Transverse colon (tissue), 4 donors: ENCODE data around the gene EPN2. TPM values are rescaled to one million over a fixed set of nuclear protein-coding genes. Genes with fewer than 3 reads are reported as not detected.
A peak's percentile ranks its signal among the peaks of the same experiment; 100 is the strongest.

Source experiments
- DNase-seq: peaks from one replicate; pipeline ENCODE4 v3.0.0-alpha.2; 2019
- H3K27ac ChIP-seq, 4 donors: fragments of 200-600 bp; sonication (generic); 2 replicates each; pipeline ENCODE4 v1.5.1; 2016 to 2018; ENCODE audit warnings: inconsistent platforms in 4 of 4
- H3K27me3 ChIP-seq: fragments of 200-600 bp; sonication (generic); 2 replicates; pipeline ENCODE4 v1.5.1; 2017; ENCODE audit warnings: inconsistent platforms
- H3K36me3 ChIP-seq, 4 donors: fragments of 200-600 bp; sonication (generic); 2 replicates each; pipeline ENCODE4 v1.5.1; 2017 to 2019; ENCODE audit warnings: inconsistent platforms in 4 of 4
- H3K4me1 ChIP-seq, 4 donors: fragments of 200-600 bp; sonication (generic); 2 replicates each; pipeline ENCODE4 v1.5.1; 2017 to 2020; ENCODE audit warnings: inconsistent platforms in 4 of 4
- H3K4me3 ChIP-seq, 4 donors: fragments of 200-600 bp; sonication (generic); 1 replicate in 1 of 4; 2 replicates in 3 of 4; pipeline versions ENCODE4 v1.5.1 to v1.6.1; 2017 to 2019; ENCODE audit warnings: inconsistent platforms in 4 of 4
- H3K9me3 ChIP-seq, 2 donors: fragments of 200-600 bp; sonication (generic); 2 replicates each; pipeline ENCODE4 v1.5.1; 2017 to 2019; ENCODE audit warnings: inconsistent platforms in 2 of 2
- EP300 ChIP-seq: sonication (generic); formaldehyde crosslinking; IDR thresholded peaks from one replicate; pipeline ENCODE4 v1.6.1; 2017; ENCODE audit warnings: antibody characterized with exemption, low read depth
- POLR2A ChIP-seq: fragments of 450-650 bp; IDR thresholded peaks from one replicate; pipeline ENCODE4 v1.6.1; 2016; ENCODE audit warnings: antibody characterized with exemption, mild to moderate bottlenecking, moderate library complexity
- POLR2AphosphoS5 ChIP-seq, 3 donors: sonication (generic); formaldehyde crosslinking; IDR thresholded peaks; one replicate each; pipeline ENCODE4 v1.6.1; 2016; ENCODE audit warnings: antibody characterized with exemption in 3 of 3
- WGBS, 2 donors: methylation state at CpG; one replicate each; pipeline ENCODE4 v1.1.5; 2018; ENCODE audit warnings: low coverage in 1 of 2; 5-methylcytosine and 5-hydroxymethylcytosine counted together
- in situ Hi-C, 4 donors: fragments of 200-750 bp; cut with MboI; loops; one replicate each; pipeline versions ENCODE4 v1.15.0 to v1.15.1; 2017; ENCODE audit warnings: low sequenced_read_pairs in 3 of 4, low pct_ligation_motif_present in 1 of 4, low pct_unique_long_range_greater_than_20kb in 1 of 4
- intact Hi-C: fragments of 100-400 bp; cut with DNase I; formaldehyde crosslinking; loops from one replicate; pipeline ENCODE4 v1.15.1; 2023; ENCODE audit warnings: low total_unique reads
- total RNA-seq, 4 donors: library from RNA; depleted of rRNA; stranded (reverse); fragments of >200 nt; gene quantifications; one replicate each; pipeline ENCODE4 v1.1.0, GENCODE V29; 2016
- TF ChIP-seq, protein P1 (sequence below), 5 experiments: fragments of 200-600 bp in 3 of 5; fragments of 450-650 bp in 2 of 5; sonication (generic) in 3 of 5; IDR thresholded peaks; 1 replicate in 2 of 5; 2 replicates in 3 of 5; pipeline ENCODE4 v1.5.1; 2016 to 2017; ENCODE audit warnings: antibody characterized with exemption in 5 of 5, inconsistent platforms in 3 of 5, mild to moderate bottlenecking in 2 of 5, moderate library complexity in 1 of 5

EPN2 gene
- total RNA-seq, 4 donors from 2014 or later, result 30.4 to 98.7 (median 65.5) TPM

DNA sequence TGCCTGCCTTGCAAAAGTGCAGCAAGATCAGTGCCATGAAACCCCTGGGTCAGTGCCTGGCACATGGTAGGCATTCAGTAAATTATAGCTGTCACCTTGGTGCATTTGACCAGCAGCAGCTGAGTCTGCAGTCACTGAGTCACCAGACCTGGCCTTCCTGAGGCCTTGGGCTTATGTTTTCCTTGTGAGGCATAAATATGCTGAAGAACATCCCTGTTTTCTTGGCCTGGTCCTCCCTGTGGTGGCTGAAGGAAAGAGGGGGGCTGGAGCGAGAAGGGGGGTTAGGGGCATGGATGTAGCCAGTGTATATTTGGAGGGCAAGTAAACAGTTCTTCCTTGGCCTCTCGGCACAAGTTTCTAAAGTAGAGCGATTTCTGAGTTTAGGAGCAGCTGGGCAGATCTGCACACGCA lies 26.5 kb downstream of the EPN2 start:
- TF ChIP-seq POLR2A, result no peak
- peak in 1 of 3 donors; percentile 49 for TF ChIP-seq POLR2AphosphoS5 (IDR thresholded peaks at IDR 0.05)
- peaks cover 22 to 65% (median 36%) of the 10 kb centered on the region in 4 donors for H3K4me1 ChIP-seq
- peak overlapping the region; percentile 63 to 80 (median 74) for H3K27ac ChIP-seq
- in situ Hi-C loops, result no loop called here
- H3K4me3 ChIP-seq, result no peak overlapping the region
- H3K27me3 ChIP-seq, result no peaks in the 10 kb centered on the region
- 78 to 80% methylated on average over 1 to 4 of the region's 4 CpGs for WGBS, 2 donors
- intact Hi-C loops, result no loop called here
- H3K36me3 ChIP-seq, result no peaks in the 10 kb centered on the region
- DNase-seq, result no peak
- no peaks in the 10 kb centered on the region for H3K9me3 ChIP-seq

DNA sequence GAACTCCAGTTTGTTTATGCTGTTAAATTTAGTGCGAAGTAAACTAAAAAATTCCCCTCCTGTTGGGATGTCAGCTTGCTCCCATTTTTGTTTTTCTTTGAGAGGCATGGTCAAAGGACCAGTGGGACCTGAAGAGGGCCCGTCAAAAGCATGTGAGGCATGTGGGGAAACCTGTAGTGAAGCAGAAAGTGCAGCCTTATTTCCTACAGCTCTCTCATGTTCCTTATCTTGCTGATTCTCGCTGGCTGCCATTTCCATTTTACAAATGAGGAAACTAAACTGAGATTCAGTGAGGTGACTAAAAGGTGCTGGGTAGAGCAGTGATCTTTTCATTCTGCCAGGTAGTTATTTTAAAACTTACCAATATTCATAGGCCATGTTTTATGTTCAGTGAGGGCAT lies 27.1 kb downstream of the EPN2 start:
- Histone ChIP-seq H3K4me3 (no peak overlapping the region), H3K27me3 (no peaks in the 10 kb centered on the region), H3K4me1 (peaks cover 27 to 72% (median 42%) of the 10 kb centered on the region in 4 donors), H3K36me3 (no peaks in the 10 kb centered on the region), H3K9me3 (no peaks in the 10 kb centered on the region), H3K27ac (peak overlapping the region; percentile 63 to 80 (median 74))
- no peak for DNase-seq
- no peak for TF ChIP-seq POLR2AphosphoS5 (IDR thresholded peaks at IDR 0.05)
- no peak for TF ChIP-seq EP300
- no peak for TF ChIP-seq POLR2A
- TF ChIP-seq, protein P1, sequence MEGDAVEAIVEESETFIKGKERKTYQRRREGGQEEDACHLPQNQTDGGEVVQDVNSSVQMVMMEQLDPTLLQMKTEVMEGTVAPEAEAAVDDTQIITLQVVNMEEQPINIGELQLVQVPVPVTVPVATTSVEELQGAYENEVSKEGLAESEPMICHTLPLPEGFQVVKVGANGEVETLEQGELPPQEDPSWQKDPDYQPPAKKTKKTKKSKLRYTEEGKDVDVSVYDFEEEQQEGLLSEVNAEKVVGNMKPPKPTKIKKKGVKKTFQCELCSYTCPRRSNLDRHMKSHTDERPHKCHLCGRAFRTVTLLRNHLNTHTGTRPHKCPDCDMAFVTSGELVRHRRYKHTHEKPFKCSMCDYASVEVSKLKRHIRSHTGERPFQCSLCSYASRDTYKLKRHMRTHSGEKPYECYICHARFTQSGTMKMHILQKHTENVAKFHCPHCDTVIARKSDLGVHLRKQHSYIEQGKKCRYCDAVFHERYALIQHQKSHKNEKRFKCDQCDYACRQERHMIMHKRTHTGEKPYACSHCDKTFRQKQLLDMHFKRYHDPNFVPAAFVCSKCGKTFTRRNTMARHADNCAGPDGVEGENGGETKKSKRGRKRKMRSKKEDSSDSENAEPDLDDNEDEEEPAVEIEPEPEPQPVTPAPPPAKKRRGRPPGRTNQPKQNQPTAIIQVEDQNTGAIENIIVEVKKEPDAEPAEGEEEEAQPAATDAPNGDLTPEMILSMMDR (IDR thresholded peaks at IDR 0.05), result no peak
- 42 to 61% methylated on average over 3 of the region's 3 CpGs for WGBS, 2 donors
- intact Hi-C loops (no loop called here), in situ Hi-C loops (no loop called here)

DNA sequence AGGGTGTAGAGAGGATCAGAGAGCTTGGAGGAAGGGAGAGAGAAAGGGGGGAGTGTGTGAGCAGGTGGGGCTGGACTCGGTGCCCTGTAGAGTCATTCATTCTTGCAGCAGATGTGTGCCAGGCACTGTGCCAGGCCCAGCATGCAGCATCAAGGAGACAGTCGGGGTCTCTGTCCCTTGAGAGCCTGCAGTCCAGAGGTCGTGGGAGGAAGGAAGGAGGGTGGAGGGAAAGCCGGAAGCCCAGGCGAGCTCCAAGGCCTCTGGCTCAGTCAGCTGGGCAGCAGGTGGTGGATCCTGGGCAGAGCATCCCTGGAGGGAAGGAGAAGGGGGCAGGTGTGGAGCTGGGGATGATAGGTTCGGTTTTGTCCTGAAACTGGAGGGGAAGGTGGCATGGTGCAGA lies 27.5 kb downstream of the EPN2 start:
- Histone ChIP-seq H3K27me3 (no peaks in the 10 kb centered on the region), H3K36me3 (no peaks in the 10 kb centered on the region), H3K4me3 (no peak overlapping the region), H3K9me3 (no peaks in the 10 kb centered on the region), H3K27ac (peak overlapping the region; percentile 63 to 80 (median 74)), H3K4me1 (peaks cover 31 to 76% (median 46%) of the 10 kb centered on the region in 4 donors)
- WGBS, 2 donors, result 0 to 42% methylated on average over 1 to 6 of the region's 6 CpGs
- DNase-seq, result no peak
- in situ Hi-C loops, result no loop called here
- TF ChIP-seq, protein P1 (IDR thresholded peaks at IDR 0.05), result no peak
- TF ChIP-seq EP300 (no peak), POLR2A (no peak), POLR2AphosphoS5 (IDR thresholded peaks at IDR 0.05) (no peak)
- intact Hi-C loops, result loop anchor here (1.0 kb wide), 1 partner anchor 13 kb away; no protein-coding TSS in a partner anchor

DNA sequence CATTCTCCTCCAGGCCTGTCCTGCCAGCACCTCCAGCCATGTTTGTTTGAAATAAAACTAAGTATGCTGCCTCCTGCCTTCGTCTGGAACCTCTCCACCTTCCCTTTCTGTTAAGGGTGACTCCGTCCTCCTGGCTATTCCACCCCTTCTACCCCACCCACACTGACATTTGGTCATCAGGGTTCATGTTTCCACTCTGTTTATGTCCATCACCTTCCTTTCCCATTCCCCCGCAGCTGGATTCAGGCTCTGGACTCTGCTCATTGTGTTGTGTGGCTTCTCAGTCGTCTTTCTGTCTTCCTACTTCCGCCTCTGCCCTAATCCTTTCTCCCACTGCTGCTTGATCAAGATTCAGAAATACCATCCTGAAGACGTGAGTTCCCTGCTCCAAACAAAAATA lies 28.6 kb downstream of the EPN2 start:
- no peaks in the 10 kb centered on the region for H3K27me3 ChIP-seq
- WGBS, 2 donors, result 84 to 85% methylated on average over 6 of the region's 6 CpGs
- peaks cover 42 to 79% (median 56%) of the 10 kb centered on the region in 4 donors for H3K4me1 ChIP-seq
- in situ Hi-C loops, result no loop called here
- peak overlapping the region in 2 of 4 donors; percentile 22 to 72 for H3K27ac ChIP-seq
- H3K36me3 ChIP-seq, result no peaks in the 10 kb centered on the region
- H3K9me3 ChIP-seq, result no peaks in the 10 kb centered on the region
- TF ChIP-seq POLR2A, result no peak
- TF ChIP-seq EP300, result no peak
- TF ChIP-seq POLR2AphosphoS5 (IDR thresholded peaks at IDR 0.05), result no peak
- TF ChIP-seq, protein P1 (IDR thresholded peaks at IDR 0.05), result no peak
- no peak for DNase-seq
- intact Hi-C loops, result loop anchor here (1.0 kb wide), 1 partner anchor 14 kb away; no protein-coding TSS in a partner anchor
- no peak overlapping the region for H3K4me3 ChIP-seq

DNA sequence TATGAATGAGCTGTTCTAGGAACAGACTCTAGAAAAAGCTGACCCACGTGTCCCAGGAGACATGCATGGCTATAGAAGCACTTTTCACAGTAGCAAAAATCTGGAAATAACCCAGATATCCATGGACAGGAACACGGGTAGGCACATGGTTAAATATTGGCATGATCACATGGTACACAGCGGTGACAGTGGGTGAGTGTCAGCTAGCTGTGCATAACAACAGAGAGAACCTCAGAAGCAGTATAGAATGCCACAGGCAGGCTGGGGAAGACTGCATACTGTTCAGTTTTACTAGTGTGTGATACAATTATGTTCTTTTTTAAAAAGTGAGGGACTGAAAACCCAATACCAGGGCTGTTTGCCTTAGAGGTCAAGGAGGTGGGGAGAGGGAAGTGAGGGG lies 31.4 kb downstream of the EPN2 start:
- no peak for DNase-seq
- Histone ChIP-seq H3K4me1 (peaks cover 47 to 59% (median 49%) of the 10 kb centered on the region in 4 donors), H3K27me3 (no peaks in the 10 kb centered on the region), H3K27ac (peak overlapping the region; percentile 39 to 70 (median 60)), H3K9me3 (no peaks in the 10 kb centered on the region), H3K36me3 (no peaks in the 10 kb centered on the region), H3K4me3 (no peak overlapping the region)
- in situ Hi-C loops, result no loop called here
- intact Hi-C loops, result no loop called here
- TF ChIP-seq POLR2A, result no peak
- no peak for TF ChIP-seq EP300
- TF ChIP-seq, protein P1 (IDR thresholded peaks at IDR 0.05), result no peak
- no peak for TF ChIP-seq POLR2AphosphoS5 (IDR thresholded peaks at IDR 0.05)
- 34 to 40% methylated on average over 2 to 3 of the region's 3 CpGs for WGBS, 2 donors
